Suprapubic skin (tissue), 4 donors: ENCODE results near the gene DPP10. TPM values are rescaled to one million over a fixed set of nuclear protein-coding genes. Genes with fewer than 3 reads are reported as not detected.
"Not testable (repeated sequence)": the region's sequence is repeated elsewhere in the genome, so short reads cannot be mapped to it uniquely, and the experiment has no call there.

Experiments
- DNase-seq, 2 donors: peaks; one replicate each; pipeline ENCODE4 v3.0.0-alpha.2; 2019; ENCODE audit warnings: low spot score in 2 of 2
- H3K27ac ChIP-seq: fragments of 200-600 bp; sonication (generic); one replicate; pipeline ENCODE4 v1.5.1; 2019
- H3K27me3 ChIP-seq: fragments of 200-600 bp; sonication (generic); one replicate; pipeline ENCODE4 v1.5.1; 2019
- H3K36me3 ChIP-seq: fragments of 200-600 bp; sonication (generic); one replicate; pipeline ENCODE4 v1.5.1; 2019
- H3K4me1 ChIP-seq: fragments of 200-600 bp; sonication (generic); one replicate; pipeline ENCODE4 v1.5.1; 2019
- H3K4me3 ChIP-seq: fragments of 200-600 bp; sonication (generic); one replicate; pipeline ENCODE4 v1.5.1; 2019; ENCODE audit warnings: mild to moderate bottlenecking
- H3K9me3 ChIP-seq: fragments of 200-600 bp; sonication (generic); one replicate; pipeline ENCODE4 v1.5.1; 2019
- EP300 ChIP-seq: sonication (generic); formaldehyde crosslinking; IDR thresholded peaks from one replicate; pipeline ENCODE4 v1.6.1; 2017; ENCODE audit warnings: antibody characterized with exemption
- POLR2A ChIP-seq, 2 donors: fragments of 450-650 bp; IDR thresholded peaks; one replicate each; pipeline ENCODE4 v1.6.1; 2017; ENCODE audit warnings: antibody characterized with exemption in 2 of 2, mild to moderate bottlenecking in 2 of 2, moderate library complexity in 2 of 2
- POLR2AphosphoS5 ChIP-seq, 3 donors: sonication (generic); formaldehyde crosslinking; IDR thresholded peaks; one replicate each; pipeline ENCODE4 v1.6.1; 2017; ENCODE audit warnings: antibody characterized with exemption in 3 of 3
- WGBS: methylation state at CpG from one replicate; pipeline ENCODE4 v1.1.5; 2018; 5-methylcytosine and 5-hydroxymethylcytosine counted together
- total RNA-seq, 4 donors: library from RNA; depleted of rRNA; stranded (reverse); fragments of >200 nt; gene quantifications; one replicate each; pipeline ENCODE4 v1.1.0, GENCODE V29; 2016
- TF ChIP-seq, protein P1 (sequence below), 2 donors: fragments of 200-600 bp in 1 of 2; fragments of 450-650 bp in 1 of 2; sonication (generic) in 1 of 2; IDR thresholded peaks; one replicate each; pipeline ENCODE4 v1.5.1; 2016 to 2019; ENCODE audit warnings: antibody characterized with exemption in 2 of 2, mild to moderate bottlenecking in 1 of 2, moderate library complexity in 1 of 2

DPP10 gene
- total RNA-seq, 4 donors from 2014 or later, result 0.68 to 1.4 TPM; not detected in 2

DNA sequence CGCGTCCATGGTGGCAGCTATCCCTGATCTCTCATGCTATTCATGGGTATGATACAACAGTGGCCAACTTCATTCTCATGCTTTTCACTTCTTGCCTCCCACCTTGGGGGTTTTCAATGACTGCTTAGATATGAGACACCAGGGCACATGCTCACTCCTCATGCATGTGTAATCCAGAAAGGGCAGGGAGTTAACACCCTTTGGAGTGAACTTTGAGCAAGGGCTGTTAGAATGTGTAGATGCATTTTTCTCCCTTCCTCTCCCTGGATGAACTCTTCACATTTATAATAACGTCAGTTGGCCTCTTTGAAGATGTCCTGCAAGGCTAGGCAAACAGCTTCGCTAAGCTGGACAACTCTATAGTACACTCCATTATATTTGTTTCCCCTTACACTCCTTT lies 56.7 kb downstream of the DPP10 start:
- Histone ChIP-seq H3K36me3 (no peaks in the 10 kb centered on the region), H3K27ac (no peak overlapping the region), H3K4me1 (no peaks in the 10 kb centered on the region), H3K27me3 (no peaks in the 10 kb centered on the region), H3K9me3 (no peaks in the 10 kb centered on the region), H3K4me3 (no peak overlapping the region)
- DNase-seq, result no peak
- 87% methylated on average over 4 of the region's 4 CpGs for WGBS
- no peak for TF ChIP-seq POLR2AphosphoS5 (IDR thresholded peaks at IDR 0.05)
- no peak for TF ChIP-seq POLR2A (IDR thresholded peaks at IDR 0.05)
- no peak for TF ChIP-seq EP300
- TF ChIP-seq, protein P1, sequence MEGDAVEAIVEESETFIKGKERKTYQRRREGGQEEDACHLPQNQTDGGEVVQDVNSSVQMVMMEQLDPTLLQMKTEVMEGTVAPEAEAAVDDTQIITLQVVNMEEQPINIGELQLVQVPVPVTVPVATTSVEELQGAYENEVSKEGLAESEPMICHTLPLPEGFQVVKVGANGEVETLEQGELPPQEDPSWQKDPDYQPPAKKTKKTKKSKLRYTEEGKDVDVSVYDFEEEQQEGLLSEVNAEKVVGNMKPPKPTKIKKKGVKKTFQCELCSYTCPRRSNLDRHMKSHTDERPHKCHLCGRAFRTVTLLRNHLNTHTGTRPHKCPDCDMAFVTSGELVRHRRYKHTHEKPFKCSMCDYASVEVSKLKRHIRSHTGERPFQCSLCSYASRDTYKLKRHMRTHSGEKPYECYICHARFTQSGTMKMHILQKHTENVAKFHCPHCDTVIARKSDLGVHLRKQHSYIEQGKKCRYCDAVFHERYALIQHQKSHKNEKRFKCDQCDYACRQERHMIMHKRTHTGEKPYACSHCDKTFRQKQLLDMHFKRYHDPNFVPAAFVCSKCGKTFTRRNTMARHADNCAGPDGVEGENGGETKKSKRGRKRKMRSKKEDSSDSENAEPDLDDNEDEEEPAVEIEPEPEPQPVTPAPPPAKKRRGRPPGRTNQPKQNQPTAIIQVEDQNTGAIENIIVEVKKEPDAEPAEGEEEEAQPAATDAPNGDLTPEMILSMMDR (IDR thresholded peaks at IDR 0.05), result no peak

DNA sequence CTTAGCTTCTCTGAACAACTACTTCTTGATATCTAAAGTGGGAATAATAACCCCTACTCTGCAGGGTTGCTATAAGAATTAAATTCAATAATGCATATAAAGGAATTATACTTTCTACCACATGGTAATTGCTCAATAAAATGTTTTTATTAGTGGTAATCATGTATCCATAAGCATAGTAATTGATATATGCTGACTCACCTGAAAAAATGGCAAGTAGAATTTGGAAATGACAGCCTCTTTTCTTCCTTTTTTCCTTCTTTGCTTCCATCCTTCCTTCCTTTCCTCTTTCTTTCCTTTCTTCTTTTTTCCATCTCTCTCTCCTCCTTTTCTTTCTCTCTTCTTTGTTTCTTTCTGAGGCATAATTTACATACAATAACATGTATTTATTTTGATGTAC lies 65.3 kb downstream of the DPP10 start:
- no peak overlapping the region for H3K4me3 ChIP-seq

DNA sequence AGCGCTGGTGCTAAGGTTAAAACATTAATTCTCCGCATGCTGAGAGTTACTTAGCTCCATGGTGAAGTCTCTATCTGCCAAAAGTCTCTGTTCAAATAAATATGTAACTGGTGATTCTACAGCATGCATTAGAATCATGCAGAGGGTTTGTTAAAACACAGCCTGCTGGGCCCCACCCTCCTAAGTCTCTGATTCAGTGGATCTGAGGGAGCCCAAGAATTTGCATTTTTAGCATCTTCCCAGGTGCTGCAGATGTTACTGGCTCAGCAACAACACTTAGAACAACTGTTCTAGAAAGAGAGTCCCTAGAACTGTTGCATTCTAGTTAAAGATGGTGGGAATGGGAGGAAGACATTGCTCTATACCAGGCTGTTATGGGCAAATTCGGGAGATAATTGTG lies 73.4 kb downstream of the DPP10 start:
- Histone ChIP-seq H3K4me1 (no peaks in the 10 kb centered on the region), H3K27me3 (no peaks in the 10 kb centered on the region), H3K27ac (no peak overlapping the region), H3K36me3 (no peaks in the 10 kb centered on the region), H3K9me3 (no peaks in the 10 kb centered on the region), H3K4me3 (no peak overlapping the region)
- no peak for DNase-seq
- TF ChIP-seq, protein P1 (IDR thresholded peaks at IDR 0.05), result no peak
- TF ChIP-seq POLR2AphosphoS5 (IDR thresholded peaks at IDR 0.05) (no peak), EP300 (no peak), POLR2A (IDR thresholded peaks at IDR 0.05) (no peak)
- 92% methylated on average over 3 of the region's 3 CpGs for WGBS

More for the DNA sequence above, 65.3 kb downstream of the DPP10 start:
- no peak overlapping the region for H3K27ac ChIP-seq
- H3K27me3 ChIP-seq, result no peaks in the 10 kb centered on the region
- no peaks in the 10 kb centered on the region for H3K9me3 ChIP-seq
- no peaks in the 10 kb centered on the region for H3K36me3 ChIP-seq
- no peaks in the 10 kb centered on the region for H3K4me1 ChIP-seq
- no peak for DNase-seq
- TF ChIP-seq EP300 (no peak), POLR2AphosphoS5 (IDR thresholded peaks at IDR 0.05) (no peak), POLR2A (IDR thresholded peaks at IDR 0.05) (no peak)
- TF ChIP-seq, protein P1 (IDR thresholded peaks at IDR 0.05), result no peak

DNA sequence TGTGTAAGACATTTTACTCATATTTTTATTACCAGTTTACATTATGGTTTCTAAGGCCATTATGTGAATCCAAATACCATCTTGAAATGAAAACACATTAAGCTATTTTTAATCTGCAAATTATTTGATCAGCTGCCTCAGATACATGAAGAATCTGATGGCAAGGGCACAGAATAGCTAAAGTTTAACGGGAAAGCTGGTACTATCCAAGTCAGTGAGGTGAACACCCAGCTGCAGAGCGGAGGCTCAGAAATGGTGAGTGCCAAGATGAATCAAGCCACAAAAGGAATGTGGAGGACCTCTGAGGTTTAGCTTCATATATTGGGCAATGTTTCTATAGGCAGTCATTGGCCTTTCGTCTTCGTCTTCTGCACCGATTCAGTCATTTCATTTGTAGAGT lies 75.1 kb downstream of the DPP10 start:
- WGBS, result 92% methylated on average over 5 of the region's 5 CpGs
- Histone ChIP-seq H3K4me3 (no peak overlapping the region), H3K4me1 (no peaks in the 10 kb centered on the region), H3K9me3 (no peaks in the 10 kb centered on the region), H3K27me3 (no peaks in the 10 kb centered on the region), H3K27ac (no peak overlapping the region), H3K36me3 (no peaks in the 10 kb centered on the region)
- no peak for TF ChIP-seq EP300
- TF ChIP-seq, protein P1 (IDR thresholded peaks at IDR 0.05), result no peak
- no peak for TF ChIP-seq POLR2AphosphoS5 (IDR thresholded peaks at IDR 0.05)
- TF ChIP-seq POLR2A (IDR thresholded peaks at IDR 0.05), result no peak
- DNase-seq, result no peak

DNA sequence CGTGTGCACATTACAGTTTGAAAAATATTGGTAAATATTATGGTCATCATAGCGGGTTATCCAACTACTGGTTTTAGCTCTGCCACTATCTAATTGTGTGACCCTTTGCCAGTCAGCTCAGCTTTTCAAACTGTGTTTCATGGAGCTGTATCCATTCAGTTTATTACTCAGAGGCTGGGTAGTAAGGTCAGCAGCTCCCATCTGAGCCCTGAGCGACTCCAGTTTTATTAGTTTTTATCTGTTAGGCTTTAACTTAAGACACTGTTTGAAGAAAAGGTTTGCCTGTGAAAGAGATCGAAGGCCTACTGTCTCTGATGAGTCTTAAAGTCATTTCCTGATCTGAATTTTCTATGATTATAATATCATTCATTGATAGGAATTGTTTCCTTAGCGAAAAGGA lies 76.3 kb downstream of the DPP10 start:
- H3K27ac ChIP-seq, result no peak overlapping the region
- WGBS, result 91% methylated on average over 5 of the region's 5 CpGs
- no peaks in the 10 kb centered on the region for H3K4me1 ChIP-seq
- no peak for DNase-seq
- H3K36me3 ChIP-seq, result no peaks in the 10 kb centered on the region
- no peaks in the 10 kb centered on the region for H3K27me3 ChIP-seq
- no peak overlapping the region for H3K4me3 ChIP-seq
- TF ChIP-seq EP300 (no peak), POLR2A (IDR thresholded peaks at IDR 0.05) (no peak), POLR2AphosphoS5 (IDR thresholded peaks at IDR 0.05) (no peak)
- TF ChIP-seq, protein P1 (IDR thresholded peaks at IDR 0.05), result no peak
- no peaks in the 10 kb centered on the region for H3K9me3 ChIP-seq

DNA sequence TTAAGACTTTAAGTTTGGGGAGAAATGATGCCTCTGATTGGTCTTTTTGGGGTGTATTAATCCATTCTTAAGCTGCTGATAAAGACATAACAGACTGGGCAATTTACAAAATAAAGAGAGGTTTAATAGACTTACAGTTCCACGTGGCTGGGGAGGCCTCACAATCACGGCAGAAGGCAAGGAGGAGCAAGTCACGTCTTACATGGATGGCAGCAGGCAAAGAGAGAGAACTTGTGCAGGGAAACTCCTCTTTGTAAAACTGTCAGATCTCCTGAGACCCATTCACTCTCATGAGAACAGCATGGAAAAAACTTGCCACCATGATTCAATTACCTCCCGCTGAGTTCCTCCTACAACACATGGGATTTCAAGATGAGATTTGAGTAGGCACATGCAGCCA lies 80.2 kb downstream of the DPP10 start:
- H3K4me1 ChIP-seq, H3K36me3 ChIP-seq, H3K4me3 ChIP-seq, H3K27me3 ChIP-seq, H3K27ac ChIP-seq, H3K9me3 ChIP-seq, DNase-seq: not testable (repeated sequence)
- 86% methylated on average over 4 of the region's 4 CpGs for WGBS
